ENCODE measurements around the gene MTFR2.

The MTFR2 gene

GRCh38 chr6:136251394-136251793, 1.3 kb upstream of the MTFR2 start:
- TF ChIP-seq, protein P1, sequence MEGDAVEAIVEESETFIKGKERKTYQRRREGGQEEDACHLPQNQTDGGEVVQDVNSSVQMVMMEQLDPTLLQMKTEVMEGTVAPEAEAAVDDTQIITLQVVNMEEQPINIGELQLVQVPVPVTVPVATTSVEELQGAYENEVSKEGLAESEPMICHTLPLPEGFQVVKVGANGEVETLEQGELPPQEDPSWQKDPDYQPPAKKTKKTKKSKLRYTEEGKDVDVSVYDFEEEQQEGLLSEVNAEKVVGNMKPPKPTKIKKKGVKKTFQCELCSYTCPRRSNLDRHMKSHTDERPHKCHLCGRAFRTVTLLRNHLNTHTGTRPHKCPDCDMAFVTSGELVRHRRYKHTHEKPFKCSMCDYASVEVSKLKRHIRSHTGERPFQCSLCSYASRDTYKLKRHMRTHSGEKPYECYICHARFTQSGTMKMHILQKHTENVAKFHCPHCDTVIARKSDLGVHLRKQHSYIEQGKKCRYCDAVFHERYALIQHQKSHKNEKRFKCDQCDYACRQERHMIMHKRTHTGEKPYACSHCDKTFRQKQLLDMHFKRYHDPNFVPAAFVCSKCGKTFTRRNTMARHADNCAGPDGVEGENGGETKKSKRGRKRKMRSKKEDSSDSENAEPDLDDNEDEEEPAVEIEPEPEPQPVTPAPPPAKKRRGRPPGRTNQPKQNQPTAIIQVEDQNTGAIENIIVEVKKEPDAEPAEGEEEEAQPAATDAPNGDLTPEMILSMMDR (IDR thresholded peaks at IDR 0.05) = no peak

DNA sequence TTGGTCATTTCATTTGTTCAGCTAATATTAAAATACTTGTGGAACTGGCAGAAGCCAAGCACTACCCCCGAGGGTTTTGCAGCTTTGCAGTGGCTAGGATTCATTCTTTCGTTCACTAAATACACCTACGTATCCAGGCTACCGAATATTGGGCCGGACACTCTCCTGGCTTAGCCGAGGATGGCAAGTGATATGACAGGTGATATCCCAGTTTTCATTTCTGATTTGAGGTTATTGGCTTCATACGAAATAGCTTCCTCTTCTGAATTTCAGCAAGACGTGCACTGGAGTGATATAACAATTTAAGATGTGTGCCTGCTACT, 536 bp upstream of the MTFR2 start:
- TF ChIP-seq, protein P1 (IDR thresholded peaks at IDR 0.05) = no peak

- TF ChIP-seq, protein P1 (IDR thresholded peaks at IDR 0.05) = no peak
Observed at GRCh38 chr6:136249336-136249735, 775 bp downstream of the MTFR2 start.

GRCh38 chr6:136244061-136244616, 6.0 kb downstream of the MTFR2 start:
- TF ChIP-seq, protein P1 (IDR thresholded peaks at IDR 0.05) = no peak

DNA sequence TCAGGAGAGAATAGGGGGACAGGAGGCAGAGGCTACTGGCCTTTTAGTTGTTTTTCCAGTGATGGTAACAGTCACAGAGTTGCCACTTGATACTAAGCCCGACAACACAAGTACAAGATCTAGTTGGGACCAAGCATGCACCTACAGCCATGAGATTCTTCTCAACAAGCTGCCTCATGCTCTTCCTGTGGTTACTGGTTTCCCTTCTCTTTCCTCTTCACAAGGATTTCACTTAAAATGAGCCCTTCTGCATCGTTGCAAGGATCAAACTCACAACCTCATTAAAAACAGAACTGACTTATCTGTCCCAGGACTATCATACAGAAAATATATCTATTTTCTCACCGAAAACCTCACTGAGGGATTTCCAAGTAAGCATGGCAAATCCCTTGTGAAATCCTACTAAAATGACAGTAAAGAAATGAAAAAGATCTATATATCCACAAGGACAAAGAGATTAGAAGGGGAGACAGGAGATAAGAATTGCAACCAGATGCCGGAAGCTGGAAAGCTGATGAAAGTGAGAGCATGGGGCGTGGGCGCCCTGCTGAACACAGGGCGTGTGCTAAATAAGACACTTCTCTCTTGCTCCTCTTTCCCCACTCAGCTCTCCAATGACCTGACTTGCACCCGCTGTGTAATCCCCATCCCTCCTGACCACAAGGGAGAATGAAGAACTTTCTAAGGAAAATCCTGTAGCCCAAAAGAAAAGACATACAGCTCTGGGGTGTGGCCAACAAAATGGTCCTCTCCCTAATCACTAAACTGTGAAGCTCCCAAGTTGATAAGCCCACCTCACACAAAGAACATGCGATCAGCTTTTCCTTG, 13.4 kb downstream of the MTFR2 start:
- TF ChIP-seq, protein P1 (IDR thresholded peaks at IDR 0.05) = no peak

DNA sequence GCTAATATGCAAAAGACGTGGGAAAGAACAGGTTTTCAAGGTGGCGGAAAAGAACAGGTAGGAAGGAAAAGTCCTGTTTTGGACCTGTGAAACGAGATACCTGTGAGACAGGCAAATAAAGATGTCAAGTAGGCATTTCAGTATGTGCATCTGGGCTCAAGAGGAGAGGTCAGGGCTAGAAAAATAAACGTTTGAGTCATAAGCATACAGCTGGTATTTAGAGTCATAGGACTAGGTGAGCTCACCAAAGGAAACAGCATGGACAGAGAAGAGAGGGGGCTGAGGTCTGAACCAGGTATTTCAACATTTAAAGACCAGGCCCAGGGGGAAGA, 14.9 kb downstream of the MTFR2 start:
- TF ChIP-seq, protein P1 (IDR thresholded peaks at IDR 0.05) = no peak

- TF ChIP-seq, protein P1 (IDR thresholded peaks at IDR 0.05) = no peak
Observed at GRCh38 chr6:136232701-136233100, 17.4 kb downstream of the MTFR2 start.
